ENCODE measurements around the gene RPL19. TPM values are rescaled to one million over a fixed set of nuclear protein-coding genes. Genes with fewer than 3 reads are reported as not detected.
A peak's percentile ranks its signal among the peaks of the same experiment; 100 is the strongest.

RPL19 gene
- total RNA-seq, 6 donors from 2014 or later = 1,356 to 1,902 (median 1,599) TPM

- Histone ChIP-seq H3K27me3 (no peaks in the 10 kb centered on the region), H3K27ac (no peak overlapping the region), H3K9me3 (no peaks in the 10 kb centered on the region), H3K4me3 (no peak overlapping the region), H3K4me1 (peaks cover 13 to 39% (median 27%) of the 10 kb centered on the region in 4 donors), H3K36me3 (peaks cover 5 to 66% (median 41%) of the 10 kb centered on the region in 4 donors)
- WGBS, 2 donors = 94 to 96% methylated on average over 16 of the region's 16 CpGs
- ATAC-seq (ENCODE audit: low FRiP score in 2 of 2) (no peak), DNase-seq (no peak)
- TF ChIP-seq POLR2A (IDR thresholded peaks at IDR 0.05) = no peak
- TF ChIP-seq, protein P1, sequence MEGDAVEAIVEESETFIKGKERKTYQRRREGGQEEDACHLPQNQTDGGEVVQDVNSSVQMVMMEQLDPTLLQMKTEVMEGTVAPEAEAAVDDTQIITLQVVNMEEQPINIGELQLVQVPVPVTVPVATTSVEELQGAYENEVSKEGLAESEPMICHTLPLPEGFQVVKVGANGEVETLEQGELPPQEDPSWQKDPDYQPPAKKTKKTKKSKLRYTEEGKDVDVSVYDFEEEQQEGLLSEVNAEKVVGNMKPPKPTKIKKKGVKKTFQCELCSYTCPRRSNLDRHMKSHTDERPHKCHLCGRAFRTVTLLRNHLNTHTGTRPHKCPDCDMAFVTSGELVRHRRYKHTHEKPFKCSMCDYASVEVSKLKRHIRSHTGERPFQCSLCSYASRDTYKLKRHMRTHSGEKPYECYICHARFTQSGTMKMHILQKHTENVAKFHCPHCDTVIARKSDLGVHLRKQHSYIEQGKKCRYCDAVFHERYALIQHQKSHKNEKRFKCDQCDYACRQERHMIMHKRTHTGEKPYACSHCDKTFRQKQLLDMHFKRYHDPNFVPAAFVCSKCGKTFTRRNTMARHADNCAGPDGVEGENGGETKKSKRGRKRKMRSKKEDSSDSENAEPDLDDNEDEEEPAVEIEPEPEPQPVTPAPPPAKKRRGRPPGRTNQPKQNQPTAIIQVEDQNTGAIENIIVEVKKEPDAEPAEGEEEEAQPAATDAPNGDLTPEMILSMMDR (IDR thresholded peaks at IDR 0.05) = no peak
- TF ChIP-seq POLR2AphosphoS5 (IDR thresholded peaks at IDR 0.05) = no peak
- TF ChIP-seq EP300 (IDR thresholded peaks at IDR 0.05) = no peak
Measured at GRCh38 chr17:39192901-39193300, 7.2 kb upstream of the RPL19 start.

DNA sequence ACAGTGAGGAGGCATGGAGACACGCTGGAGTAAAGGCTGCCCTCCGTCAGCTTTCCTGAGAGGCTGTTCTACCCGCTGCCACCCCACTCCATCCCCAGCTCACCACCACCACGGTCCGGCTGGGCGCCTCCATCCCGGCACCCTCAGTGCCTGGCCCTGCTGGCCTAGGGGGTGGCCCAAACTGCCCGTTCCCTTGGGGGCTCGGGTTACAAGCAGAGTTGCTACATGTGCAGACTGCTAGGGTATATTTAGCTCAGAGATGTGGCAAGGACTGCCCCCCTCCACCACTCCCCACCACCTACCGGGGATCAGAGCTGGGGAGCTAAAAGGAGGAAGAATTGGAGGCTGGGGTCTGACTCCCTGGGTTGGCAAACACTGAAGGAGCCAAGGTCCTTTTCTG, 6.7 kb upstream of the RPL19 start:
- TF ChIP-seq POLR2A (IDR thresholded peaks at IDR 0.05) (no peak), EP300 (IDR thresholded peaks at IDR 0.05) (no peak), POLR2AphosphoS5 (IDR thresholded peaks at IDR 0.05) (no peak)
- TF ChIP-seq, protein P1 (IDR thresholded peaks at IDR 0.05) = no peak
- Histone ChIP-seq H3K9me3 (no peaks in the 10 kb centered on the region), H3K4me1 (peaks cover 17 to 44% (median 31%) of the 10 kb centered on the region in 4 donors), H3K4me3 (no peak overlapping the region), H3K36me3 (peaks cover 5 to 62% (median 37%) of the 10 kb centered on the region in 4 donors), H3K27ac (no peak overlapping the region), H3K27me3 (no peaks in the 10 kb centered on the region)
- DNase-seq (no peak), ATAC-seq (ENCODE audit: low FRiP score in 2 of 2) (no peak)
- whole genome bisulfite sequencing, 2 donors = 84 to 94% methylated on average over 4 to 10 of the region's 10 CpGs

DNA sequence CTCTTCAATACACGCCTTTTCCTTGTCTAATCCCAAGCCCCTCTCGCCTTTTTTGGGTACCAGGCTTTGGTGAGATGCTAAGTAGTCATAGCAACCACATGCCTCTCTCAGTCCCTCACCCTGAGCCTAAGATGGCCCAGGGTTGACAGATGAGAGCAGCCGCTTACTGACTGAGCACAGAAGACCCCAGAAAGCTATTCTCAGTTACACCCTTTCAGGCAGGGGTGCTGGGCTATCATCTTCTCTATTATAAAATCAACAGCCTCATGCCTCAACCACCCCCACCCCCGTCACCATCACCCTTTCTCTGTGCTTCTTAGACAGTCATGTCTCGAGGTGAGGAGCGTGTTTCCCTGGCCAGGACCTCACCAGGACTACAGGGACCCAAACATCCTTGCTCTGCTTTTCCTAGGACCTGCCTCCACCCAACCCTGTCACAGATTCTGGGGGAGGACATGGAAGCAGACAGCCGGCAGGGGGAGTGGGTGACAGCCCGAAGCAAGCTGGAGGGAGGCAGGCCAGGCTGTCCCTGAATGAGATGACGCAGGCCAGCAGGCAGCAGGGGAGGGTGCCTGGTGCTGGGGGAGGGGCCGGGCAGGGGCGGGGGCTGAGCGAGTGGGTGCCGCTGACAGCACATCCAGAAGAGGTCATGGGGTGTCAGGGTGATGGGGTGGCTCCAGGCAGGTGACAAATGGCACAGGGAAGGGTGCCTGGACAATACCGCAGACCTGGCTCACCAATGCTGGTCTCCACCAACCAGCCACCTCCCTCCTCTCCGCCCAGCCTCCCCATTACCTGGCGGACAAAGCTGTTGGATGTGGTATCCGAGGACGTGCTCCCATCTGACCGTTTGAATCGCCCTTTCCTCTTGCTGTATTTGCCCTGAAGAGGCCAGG, 5.7 kb upstream of the RPL19 start:
- H3K36me3 ChIP-seq = peaks cover 5 to 52% (median 30%) of the 10 kb centered on the region in 4 donors
- ATAC-seq (ENCODE audit: low FRiP score in 2 of 2) (peak; percentile 29 to 41), DNase-seq (peak; percentile 72 to 84)
- TF ChIP-seq, protein P1 (IDR thresholded peaks at IDR 0.05) = peak in 3 of 6 experiments; percentile 14 to 36 (median 24)
- TF ChIP-seq POLR2A (IDR thresholded peaks at IDR 0.05) (no peak), EP300 (IDR thresholded peaks at IDR 0.05) (no peak)
- peak overlapping the region in 3 of 4 donors; percentile 26 to 98 (median 88) for H3K4me3 ChIP-seq
- WGBS, 2 donors = 64 to 69% methylated on average over 16 to 20 of the region's 20 CpGs
- peak overlapping the region; percentile 9 to 98 (median 82) for H3K27ac ChIP-seq
- no peaks in the 10 kb centered on the region for H3K9me3 ChIP-seq
- H3K4me1 ChIP-seq = peaks cover 24 to 51% (median 38%) of the 10 kb centered on the region in 4 donors
- H3K27me3 ChIP-seq = no peaks in the 10 kb centered on the region

DNA sequence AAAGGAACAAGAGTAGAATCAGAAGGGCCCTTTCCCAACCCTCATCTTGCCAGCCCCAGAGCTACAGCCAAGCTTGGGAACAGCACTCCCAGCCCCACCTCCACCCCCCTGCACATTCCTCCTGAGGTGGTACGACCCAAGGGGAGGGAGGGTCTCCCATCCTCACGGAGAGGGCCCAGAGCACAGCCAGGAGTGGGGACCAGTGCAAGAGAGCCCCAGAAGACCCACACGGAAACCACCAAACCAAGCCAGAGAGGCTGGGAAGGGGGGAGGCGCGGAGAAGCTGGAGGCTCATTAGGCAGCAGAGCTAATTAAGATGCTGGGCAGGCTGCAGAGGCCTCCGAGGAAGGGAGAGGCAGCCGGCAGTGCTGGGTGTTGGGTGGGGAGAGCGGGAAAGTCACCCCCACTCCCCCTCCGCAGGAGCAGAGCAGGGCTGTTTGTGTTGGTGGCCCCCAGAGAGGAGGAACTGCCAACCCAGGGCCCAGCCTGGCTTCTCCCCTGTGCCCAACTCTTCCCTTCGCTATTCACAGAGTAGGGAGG, 5.0 kb upstream of the RPL19 start:
- Histone ChIP-seq H3K36me3 (peaks cover 3 to 45% (median 23%) of the 10 kb centered on the region in 4 donors), H3K27me3 (no peaks in the 10 kb centered on the region), H3K9me3 (no peaks in the 10 kb centered on the region), H3K4me1 (peaks cover 27 to 54% (median 40%) of the 10 kb centered on the region in 4 donors), H3K4me3 (peak overlapping the region in 3 of 4 donors; percentile 26 to 98 (median 88)), H3K27ac (peak overlapping the region; percentile 45 to 98 (median 82))
- ATAC-seq (ENCODE audit: low FRiP score in 2 of 2) (no peak), DNase-seq (peak in 1 of 2 donors; percentile 61)
- 57 to 65% methylated on average over 8 to 10 of the region's 10 CpGs for WGBS, 2 donors
- TF ChIP-seq POLR2A (IDR thresholded peaks at IDR 0.05) = peak in 1 of 4 donors; percentile 22
- TF ChIP-seq, protein P1 (IDR thresholded peaks at IDR 0.05) = no peak
